NCI-H446 (cell line): ENCODE measurements around the gene PDE4D.

Source experiments
- DNase-seq, 2 experiments: peaks; one replicate each; lab custom pipeline; 2025; lab: John Stamatoyannopoulos, UW

Gene PDE4D

DNA sequence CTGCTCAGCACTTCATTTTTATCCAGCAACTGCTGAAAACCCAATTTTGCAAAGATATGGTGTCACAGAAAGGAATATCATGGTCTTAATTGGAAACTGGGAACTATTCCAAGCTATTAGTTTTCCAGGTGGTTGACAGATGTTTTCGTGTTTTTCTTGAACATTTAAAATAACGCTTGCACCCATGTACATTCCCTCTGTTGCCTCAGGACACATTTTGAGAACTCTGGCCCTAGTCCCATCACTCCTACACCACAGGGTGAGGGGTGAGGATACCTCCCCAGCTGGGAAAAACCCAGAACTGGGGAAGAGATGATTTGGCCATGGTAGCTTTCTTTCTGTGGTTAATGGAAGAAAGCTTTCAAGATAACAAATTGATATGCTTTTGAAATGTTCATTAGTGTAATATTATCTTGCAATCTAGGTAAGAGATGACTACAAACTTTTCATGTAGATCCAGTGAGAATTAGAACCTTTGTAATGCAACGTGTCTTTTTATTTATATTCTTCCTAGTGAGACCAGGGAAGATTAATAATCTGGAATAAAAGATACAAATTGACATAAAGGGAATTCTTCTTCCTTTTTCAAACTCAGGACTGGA, 683.7 kb downstream of the PDE4D start:
- peak in 1 of 2 experiments; percentile 77 for DNase-seq

DNA sequence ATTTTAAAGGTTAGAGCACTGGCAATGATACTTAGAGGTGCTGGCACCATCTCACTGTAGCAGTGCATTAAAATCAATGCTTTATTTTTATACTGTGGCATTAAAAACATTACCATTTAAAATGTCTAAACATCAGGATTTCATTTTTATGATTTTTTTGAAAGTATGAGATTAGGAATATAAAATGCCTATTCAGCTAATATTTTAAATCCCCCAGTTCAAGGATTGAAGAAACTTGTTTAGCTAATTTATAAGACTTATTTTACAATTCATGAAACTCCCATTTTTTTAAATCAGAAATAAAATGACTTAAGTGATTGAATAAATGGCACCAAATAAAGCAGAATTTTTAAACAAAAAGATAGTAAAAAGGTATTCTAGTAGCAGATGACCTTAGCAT, 685.1 kb downstream of the PDE4D start:
- no peak for DNase-seq

DNA sequence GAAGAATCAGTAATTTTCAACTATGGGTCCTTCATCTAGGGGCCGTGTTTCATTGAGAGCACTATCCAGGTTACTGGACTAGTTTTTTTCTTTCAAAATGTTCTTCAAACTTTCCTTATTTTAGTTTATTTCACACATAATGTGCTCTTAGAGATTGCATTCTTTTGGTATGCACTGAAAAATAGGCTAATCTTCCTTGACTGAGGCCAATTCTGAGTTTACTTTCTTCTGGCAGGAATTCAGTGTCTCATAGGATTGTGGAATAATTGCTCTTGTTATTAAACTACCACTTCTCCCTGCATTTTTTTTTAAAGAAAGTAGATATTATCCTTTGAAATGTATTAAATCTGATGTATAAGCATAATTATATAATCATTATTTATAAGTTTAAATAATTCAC, 686.1 kb downstream of the PDE4D start:
- no peak for DNase-seq

DNA sequence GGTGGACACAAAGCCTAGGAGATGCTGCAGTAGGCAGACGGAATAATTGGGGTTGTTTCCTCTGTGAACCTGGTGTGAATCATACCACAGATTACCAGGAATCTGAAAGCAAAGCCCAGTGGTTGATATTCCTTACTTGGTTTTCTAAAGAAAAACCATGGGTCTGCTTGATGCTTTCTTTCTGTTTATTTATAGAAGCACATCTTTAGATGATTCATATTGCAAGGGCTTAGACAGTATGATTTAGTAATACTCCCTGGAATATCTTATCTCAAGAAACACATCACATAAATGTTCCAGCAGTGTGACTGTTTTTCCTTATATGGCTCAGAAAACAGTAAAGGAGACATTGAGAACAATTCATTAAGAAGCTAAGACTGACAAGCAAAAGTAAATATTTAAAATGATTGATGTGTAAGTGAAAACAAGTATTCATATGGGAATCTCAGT, 687.4 kb downstream of the PDE4D start:
- no peak for DNase-seq

DNA sequence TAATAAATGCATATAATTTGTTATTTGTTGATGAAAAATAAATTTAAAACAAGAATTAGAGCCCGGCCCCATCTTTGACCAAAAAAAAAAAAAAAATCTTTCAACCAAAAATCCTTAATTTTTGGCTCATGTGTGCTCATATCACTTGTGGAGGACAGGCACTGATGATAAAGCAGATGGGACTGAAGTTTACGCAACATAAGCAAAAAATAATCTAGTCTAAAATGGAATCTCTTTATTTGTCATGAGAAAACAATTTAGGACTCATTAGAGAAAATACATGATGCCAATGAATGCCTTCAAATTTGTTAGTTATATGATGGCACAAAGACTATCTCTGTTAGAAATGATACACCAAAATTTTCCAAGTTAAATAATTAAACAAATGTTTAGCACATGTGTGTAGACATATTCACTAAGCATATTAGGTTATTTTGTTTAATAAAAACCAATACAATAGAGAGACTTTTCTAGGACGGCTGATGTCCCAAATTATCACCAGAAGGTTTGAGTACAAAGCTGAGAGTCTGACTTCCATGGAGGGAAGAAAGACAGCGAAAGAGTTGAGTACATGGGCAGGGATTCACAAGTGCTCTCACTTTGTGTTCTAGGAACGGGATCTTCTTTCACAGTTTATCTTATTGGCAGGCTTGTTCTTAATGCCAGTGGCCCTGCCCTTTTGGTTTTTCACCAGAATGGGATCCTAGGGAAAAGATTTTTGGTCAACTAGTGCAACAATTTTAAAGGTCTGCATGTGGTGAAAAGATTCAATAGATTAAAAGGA, 689.2 kb downstream of the PDE4D start:
- DNase-seq, result no peak

DNA sequence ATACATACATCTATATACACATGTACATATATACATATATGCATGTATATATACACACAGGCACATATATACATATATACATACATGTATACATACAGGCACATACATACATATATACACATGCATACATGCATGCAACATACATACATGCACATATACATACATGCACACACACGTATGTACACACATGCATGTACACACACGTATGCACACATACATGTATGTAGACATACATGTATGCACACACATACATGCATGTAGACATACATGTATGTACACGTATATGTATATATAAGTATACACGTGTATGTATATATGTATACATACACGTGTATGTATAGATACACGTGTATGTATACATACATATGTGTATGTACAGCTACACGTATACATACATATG, 693.7 kb downstream of the PDE4D start:
- DNase-seq, result no peak

DNA sequence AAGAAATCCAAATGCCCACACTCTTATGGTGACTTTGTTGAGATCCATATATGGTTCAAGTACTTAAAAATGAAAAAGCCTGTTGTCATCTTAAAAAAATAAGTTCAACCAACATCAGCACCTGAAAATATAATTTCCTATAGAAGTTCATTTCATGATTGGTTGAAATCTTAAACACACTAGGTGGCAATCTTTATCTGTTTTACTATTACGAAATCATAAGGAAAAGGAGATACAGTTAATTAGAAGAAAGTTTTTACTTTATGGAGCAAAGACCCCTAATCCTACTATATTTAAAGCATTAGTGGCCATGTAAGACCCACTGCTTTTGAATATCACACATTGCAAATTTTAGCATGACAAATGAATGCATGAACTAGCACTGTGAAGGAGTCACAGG, 694.7 kb downstream of the PDE4D start:
- no peak for DNase-seq

DNA sequence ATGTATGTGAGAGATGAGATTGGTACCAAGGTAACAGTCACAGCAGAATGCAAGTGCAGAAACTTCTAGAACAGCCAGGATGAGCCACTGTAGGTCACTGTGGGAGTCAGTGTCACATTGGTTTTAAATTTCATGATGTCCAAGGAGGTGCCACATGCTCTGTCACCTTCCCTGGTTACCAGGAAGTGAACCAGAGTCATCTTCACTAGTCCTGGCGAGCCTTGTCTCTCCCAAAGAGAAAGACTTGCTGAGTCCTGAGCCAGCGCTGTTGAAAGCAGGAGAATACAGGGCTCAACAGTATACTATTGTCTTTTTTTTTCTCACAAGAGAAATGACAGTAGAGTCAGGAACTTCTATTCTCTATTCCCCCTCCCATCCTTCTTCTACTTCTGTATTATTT, 695.2 kb downstream of the PDE4D start:
- DNase-seq, result no peak

DNA sequence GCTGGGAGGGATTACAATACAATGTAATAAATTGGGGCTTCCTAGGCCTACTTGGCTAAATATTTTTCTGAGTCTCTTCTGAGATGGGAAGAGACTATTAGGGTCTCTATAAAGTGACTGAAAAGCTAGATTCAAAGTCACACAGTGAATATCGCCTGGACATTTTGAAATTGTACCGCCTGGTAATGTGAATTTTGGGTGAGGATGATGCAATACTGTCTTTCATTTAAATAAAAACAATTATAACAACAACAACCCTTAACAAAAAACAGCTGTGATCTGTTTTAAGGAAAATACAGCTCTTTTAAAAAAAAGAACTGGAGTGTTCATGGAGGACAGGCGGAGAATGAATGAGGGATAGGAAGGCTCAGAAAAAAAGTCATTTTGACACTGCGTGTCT, 695.6 kb downstream of the PDE4D start:
- no peak for DNase-seq

DNA sequence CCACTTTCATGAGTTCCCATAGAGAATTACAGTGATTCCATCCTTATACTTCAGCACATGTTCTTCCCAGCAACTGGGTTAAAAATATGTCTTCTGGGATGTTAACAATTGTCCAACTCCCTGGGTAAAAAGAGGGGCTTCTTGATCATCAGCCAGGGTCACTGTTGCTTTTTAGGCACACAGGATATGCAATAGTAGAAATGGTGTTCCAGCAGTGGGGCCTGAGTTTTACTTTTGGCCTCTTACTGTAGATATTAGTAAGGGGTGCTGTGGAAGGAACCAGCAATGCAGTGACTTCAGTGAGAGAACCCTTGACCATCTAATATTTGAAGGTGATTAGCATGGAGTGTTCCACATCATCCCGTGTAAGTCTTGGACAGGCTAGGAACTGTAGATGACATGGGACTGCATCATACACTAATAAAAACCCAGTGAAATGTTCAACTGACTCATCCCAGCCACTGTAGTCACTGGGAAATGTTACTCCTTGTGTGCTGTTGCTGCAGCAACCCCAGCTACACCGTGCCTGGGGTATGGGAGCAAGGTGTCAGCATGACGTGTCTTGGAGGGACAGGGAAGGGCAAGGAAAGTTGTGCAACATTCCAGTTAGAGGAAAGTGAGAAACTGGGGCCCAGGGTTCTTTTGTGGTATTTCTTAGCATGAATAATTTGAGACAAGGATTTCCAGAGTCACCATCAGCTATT, 699.8 kb downstream of the PDE4D start:
- no peak for DNase-seq

DNA sequence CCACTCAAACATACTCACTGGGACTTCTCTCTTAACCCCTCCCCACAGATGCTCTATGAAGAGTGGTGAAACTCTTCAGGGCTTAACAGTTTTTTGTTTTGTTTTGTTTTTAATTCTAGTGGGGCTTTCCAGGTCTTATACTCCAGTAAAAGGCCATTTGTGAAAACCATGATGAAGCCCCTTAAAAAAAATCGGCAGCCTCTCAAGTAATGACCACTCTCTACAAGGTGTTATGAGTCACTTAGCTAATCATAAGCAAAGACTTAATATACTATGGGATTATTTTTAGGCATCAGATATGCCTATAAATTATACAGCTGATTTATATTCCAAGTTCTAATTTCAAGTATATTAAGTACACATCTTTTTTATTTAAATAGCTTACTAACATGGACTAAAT, 702.8 kb downstream of the PDE4D start:
- DNase-seq, result no peak

DNA sequence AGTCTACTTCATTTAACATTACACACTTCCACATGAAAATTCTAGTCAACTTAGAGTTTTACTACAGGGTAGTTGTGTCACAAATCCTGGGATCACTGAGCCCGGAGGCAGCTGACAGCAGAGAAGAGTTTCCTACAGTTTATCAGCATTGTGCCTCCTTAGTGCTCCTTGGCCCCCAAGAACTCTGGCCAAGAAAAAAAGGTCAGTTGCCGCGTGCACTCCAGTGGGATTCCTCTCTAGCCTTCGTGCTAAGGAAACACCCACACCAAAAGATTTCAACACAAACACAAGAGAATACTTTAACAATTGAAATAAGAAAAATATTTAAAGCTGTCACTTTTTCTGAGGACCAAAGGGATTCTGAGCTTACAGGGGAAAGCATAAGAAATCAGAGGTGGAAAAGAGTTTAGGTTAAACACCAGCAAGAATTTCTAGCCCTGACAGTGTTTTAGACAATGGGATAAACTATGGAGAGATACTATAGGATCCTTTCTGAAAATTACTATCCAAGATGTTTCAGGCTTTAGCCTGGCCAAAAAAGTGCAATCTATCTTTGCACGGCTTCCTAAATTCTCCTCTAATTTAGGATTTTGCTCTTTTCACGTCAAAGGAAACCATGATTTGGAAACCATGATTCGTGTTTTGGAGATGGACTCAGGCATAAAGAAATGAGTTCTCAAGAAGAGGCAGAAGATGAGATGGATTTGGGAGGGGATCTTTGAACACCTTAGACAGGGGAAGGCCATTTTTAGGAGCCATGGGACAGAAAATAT, 703.9 kb downstream of the PDE4D start:
- DNase-seq, result no peak

DNA sequence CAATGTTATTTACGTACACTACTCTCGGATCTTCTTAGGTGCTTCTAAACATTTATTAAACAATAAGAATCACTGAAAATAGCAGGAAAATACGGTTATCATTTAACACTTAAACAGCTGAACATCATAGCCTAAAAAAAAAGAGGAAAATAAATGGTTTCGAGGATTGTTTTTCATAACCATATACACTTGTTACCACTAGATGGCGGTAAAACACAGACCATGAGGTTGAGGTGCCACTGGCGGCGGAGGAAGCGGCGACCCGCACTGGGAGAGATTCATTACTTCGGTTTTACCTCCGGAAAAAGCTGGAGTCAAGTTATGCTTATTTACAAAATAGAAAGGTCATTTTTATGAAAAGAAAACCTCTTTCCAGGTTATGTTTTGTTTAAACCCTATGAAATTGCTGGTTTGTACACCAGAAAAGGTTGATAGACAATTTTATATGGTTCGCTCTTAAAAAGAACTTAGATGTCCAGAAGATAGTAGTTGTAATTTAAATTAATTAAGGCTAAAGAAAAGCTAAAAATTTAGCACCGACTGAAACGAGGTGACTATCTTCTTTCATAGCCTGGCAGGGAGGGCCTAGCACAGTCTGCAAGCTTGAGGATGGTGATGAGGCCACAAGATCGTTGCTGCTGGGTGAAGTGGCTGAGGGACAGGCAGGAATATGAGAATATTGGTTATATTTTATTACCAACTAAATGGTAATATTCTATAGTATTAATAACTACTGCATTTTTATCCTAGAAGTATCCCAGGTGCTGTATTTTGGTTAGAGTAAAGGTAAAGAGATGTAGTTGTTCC, 704.9 kb downstream of the PDE4D start:
- DNase-seq, result peak; percentile 22 to 83

DNA sequence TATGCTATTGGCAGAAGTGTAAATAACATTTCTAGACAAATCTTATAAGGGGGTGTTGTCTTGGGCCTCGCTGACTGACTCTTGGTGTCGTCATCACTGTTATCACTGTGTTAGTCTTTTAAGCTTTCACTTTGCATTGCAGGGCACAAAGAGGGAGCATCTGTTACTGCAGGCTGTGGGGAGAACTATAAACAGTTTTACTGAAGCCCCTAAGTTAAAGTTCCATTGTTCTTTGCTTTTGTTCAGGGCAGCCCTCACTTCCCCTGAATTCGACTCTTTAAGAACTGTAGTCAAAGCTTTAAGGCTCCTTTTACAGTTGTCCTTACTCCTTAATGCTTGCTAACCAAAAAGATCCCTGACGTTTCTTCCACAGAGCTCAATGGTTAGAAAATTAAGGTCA, 705.7 kb downstream of the PDE4D start:
- DNase-seq, result no peak

DNA sequence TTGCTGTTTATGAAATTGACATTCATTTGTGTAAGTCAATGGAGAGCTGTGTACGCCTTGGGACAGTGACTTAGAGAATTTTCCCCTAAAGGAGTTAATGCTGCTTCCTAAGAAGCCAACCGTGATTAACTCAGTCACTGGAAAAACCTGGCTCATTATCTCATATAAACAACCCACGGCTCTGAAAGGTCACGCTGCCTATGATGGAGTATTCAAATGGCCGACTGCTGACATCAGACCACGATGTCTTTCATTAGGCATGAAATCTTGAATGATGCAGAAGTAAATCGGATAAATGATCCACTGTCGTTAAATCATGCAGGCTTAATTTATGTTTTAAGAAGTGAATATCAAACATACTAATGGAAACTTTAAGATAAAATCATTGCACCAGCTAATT, 706.9 kb downstream of the PDE4D start:
- DNase-seq, result no peak

DNA sequence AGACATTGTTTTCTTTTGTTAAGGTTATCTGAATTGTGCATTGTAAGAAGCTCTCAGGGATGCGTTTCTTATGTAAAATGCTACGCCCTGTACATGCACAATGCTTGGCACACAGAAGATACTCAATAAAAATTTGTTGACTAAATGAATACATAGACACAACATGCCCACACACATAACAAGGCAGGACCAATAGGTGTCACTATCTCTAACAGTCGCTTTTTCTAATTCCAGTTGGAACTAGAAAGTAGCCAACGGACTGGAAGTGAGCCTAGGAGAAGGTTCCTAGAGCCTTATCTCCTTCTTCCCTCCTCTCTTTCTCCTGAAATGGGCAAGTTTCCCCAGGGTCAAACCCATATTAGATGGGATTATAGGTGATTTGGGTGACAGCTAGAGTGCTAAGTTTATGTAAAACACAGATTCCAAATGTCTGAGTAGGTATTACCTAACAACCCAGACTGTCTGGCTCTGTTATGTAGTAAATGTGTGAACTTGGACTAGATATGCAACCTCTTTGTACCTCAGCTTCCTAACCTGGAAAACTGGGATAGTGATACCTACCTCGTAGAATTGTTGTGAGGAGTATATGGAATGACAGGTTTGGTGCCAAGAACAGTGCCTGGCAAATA, 707.7 kb downstream of the PDE4D start:
- DNase-seq, result no peak

DNA sequence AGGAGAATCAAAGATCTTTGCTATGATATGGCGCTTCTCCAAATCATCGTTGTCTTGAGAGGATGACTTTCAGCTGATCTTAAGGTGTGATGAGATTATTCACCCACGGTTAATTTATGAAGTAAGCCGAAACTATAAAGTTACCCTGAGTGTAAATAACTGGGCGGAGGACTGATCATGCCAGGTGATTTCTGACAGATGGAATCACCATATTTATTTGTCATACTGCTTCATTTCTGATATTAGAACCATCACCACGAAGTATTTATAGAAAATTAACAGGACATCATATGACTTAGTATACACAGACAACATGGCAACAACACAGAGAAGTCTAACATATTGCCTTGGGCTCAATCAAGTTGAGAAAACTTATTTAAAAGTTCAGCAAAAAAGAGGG, 708.8 kb downstream of the PDE4D start:
- DNase-seq, result no peak

DNA sequence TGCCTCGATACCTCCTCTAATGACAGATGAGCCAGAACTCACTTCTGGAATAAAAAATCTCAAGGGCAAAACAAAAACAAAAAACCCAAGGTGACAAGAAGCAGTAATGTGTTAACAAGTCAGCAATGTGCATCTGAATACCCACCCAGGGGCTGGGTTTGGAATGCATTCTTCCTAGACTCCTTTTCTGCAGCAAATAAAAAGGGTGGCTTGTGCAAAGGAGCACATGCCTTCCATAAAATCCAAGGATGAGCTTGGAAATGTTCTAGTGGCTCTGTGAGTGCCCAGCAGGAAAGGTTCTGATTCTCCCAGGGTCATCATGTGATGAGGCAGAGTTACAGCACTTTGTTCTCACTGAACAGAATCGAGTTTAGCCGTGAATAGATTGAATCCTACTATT, 710.8 kb downstream of the PDE4D start:
- DNase-seq, result no peak

DNA sequence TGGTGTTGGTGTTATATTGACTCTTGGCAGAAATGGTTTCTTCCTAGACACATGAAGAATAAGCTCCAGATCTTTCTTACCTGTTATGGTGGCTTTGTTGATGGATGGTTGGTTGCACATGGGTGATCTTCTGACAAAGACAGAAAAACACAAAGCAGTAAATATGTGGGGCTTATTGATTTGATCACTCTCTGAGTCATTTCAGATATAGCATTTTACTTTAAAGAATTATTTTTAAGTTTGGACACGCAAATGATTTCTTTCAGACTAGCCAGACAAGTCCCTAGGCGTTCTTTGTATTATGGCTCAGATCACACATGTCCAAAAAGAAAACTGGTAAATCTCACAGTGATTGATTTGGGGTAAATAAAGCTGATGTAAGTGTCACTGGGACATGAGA, 713.0 kb downstream of the PDE4D start:
- DNase-seq, result no peak

DNA sequence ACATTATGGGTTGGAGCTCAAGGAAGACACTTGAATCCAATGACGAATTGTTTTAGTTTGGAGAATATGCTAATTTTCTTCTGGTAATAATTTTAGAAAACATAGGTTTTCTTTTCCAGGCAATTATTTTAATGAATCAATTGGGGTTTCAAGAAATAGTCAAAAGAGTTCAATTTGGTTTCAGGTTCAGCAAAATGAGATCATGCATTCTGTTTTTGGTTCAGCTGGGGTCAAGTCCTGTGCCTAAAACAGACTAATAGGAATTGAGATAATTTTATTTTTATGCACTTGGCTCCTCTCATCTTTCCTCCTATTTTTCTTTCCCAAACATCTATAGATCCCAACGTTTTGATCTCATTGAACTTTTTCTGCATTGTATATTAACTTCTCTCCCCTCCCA, 713.8 kb downstream of the PDE4D start:
- DNase-seq, result no peak

DNA sequence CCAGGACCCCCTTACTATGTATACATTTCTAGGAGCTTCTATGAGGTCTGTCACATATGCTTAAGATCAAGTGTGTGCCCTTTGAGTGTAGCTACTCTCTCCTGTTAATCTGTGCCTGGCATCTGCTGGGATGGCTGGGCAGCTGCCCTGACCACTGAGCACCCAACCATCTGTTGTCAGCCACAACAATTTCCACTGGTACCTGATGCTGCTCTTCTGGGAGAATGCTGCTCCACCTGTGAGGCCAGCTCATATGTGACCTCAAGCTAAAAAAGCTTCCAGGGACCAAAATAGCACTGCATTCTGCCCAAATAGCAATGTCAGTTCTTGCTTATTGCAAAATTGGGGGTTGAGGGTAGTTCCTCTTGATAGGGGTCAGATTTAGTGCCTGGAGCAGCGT, 715.0 kb downstream of the PDE4D start:
- DNase-seq, result no peak
